HEK293 (cell line): ENCODE data around the gene ZNF786.

Experiments
- CTCF ChIA-PET: fragments of 350-600 bp; formaldehyde crosslinking; extraction: SDS; loops from one replicate; lab custom pipeline; 2021; ENCODE audit warnings: antibody characterized with exemption; lab: Yijun Ruan, JAX
- POLR2A ChIA-PET: fragments of 300-600 bp; formaldehyde crosslinking; extraction: SDS; loops from one replicate; lab custom pipeline; 2020; ENCODE audit warnings: antibody characterized with exemption, inconsistent platforms; lab: Yijun Ruan, JAX
- H3K27ac ChIP-seq: fragments of 200-500 bp; sonication (Bioruptor generic); 2 replicates; pipeline ENCODE4 v1.5.1; 2014; ENCODE audit warnings: low read depth, low read length, control low read depth, inconsistent platforms; ENCODE audit errors: extremely low read depth
- H3K36me3 ChIP-seq, 2 experiments: fragments of 200-500 bp in 1 of 2; sonication (Bioruptor generic) in 1 of 2; 1 replicate in 1 of 2; 2 replicates in 1 of 2; pipeline ENCODE4 v1.5.1; 2014 to 2017; ENCODE audit warnings: inconsistent platforms in 2 of 2, low read length in 2 of 2; ENCODE audit not compliant: control insufficient read depth in 2 of 2, insufficient read depth in 1 of 2
- H3K4me1 ChIP-seq: fragments of 200-500 bp; sonication (Bioruptor generic); 2 replicates; pipeline ENCODE4 v1.5.1; 2014; ENCODE audit warnings: mild to moderate bottlenecking, low read length, inconsistent platforms; ENCODE audit not compliant: control insufficient read depth, insufficient read depth
- H3K4me3 ChIP-seq: 2 replicates; pipeline ENCODE4 v1.5.1; 2011; ENCODE audit warnings: low read depth, mild to moderate bottlenecking, control low read depth, low read length, moderate library complexity
- H3K9me3 ChIP-seq: fragments of 200-500 bp; sonication (Bioruptor generic); 2 replicates; pipeline ENCODE4 v1.5.1; 2014; ENCODE audit warnings: low read depth, low read length, inconsistent platforms; ENCODE audit not compliant: control insufficient read depth, insufficient read depth
- EGR2 ChIP-seq: fragments of 450-650 bp; formaldehyde crosslinking; IDR thresholded peaks from 2 replicates; pipeline ENCODE4 v1.5.1; 2016; ENCODE audit warnings: low read depth, missing biosample characterization, missing genetic modification characterization
- MZF1 ChIP-seq: fragments of 450-650 bp; formaldehyde crosslinking; IDR thresholded peaks from 2 replicates; pipeline ENCODE4 v1.5.1; 2017; ENCODE audit warnings: missing biosample characterization, missing genetic modification characterization, borderline replicate concordance
- PRDM2 ChIP-seq: fragments of 450-650 bp; formaldehyde crosslinking; IDR thresholded peaks from 2 replicates; pipeline ENCODE4 v1.5.1; 2016; ENCODE audit warnings: missing biosample characterization, missing genetic modification characterization, borderline replicate concordance
- SP2 ChIP-seq: fragments of 450-650 bp; formaldehyde crosslinking; IDR thresholded peaks from 2 replicates; pipeline ENCODE4 v1.5.1; 2016; ENCODE audit warnings: missing biosample characterization, missing genetic modification characterization
- ZEB2 ChIP-seq: fragments of 450-650 bp; formaldehyde crosslinking; IDR thresholded peaks from 2 replicates; pipeline ENCODE4 v1.5.1; 2016; ENCODE audit warnings: missing biosample characterization, missing genetic modification characterization
- ZNF155 ChIP-seq: fragments of 450-650 bp; formaldehyde crosslinking; IDR thresholded peaks from 2 replicates; pipeline ENCODE4 v1.5.1; 2016; ENCODE audit warnings: missing biosample characterization, missing genetic modification characterization
- ZNF211 ChIP-seq: fragments of 450-650 bp; formaldehyde crosslinking; IDR thresholded peaks from 2 replicates; pipeline ENCODE4 v1.5.1; 2016; ENCODE audit warnings: low read depth, missing biosample characterization, missing genetic modification characterization
- ZNF23 ChIP-seq: fragments of 450-650 bp; formaldehyde crosslinking; IDR thresholded peaks from 2 replicates; pipeline ENCODE4 v1.5.1; 2016; ENCODE audit warnings: missing biosample characterization, missing genetic modification characterization, borderline replicate concordance
- ZNF266 ChIP-seq: fragments of 450-650 bp; formaldehyde crosslinking; IDR thresholded peaks from 2 replicates; pipeline ENCODE4 v1.5.1; 2016; ENCODE audit warnings: missing biosample characterization, missing genetic modification characterization, low read depth
- ZNF341 ChIP-seq: fragments of 450-650 bp; formaldehyde crosslinking; IDR thresholded peaks from 2 replicates; pipeline ENCODE4; 2016; ENCODE audit warnings: low read depth, missing biosample characterization, missing genetic modification characterization
- ZNF416 ChIP-seq: fragments of 450-650 bp; formaldehyde crosslinking; IDR thresholded peaks from 2 replicates; pipeline ENCODE4 v1.5.1; 2016; ENCODE audit warnings: missing biosample characterization, missing genetic modification characterization
- ZNF544 ChIP-seq: fragments of 450-650 bp; formaldehyde crosslinking; IDR thresholded peaks from 2 replicates; pipeline ENCODE4 v1.5.0; 2017; ENCODE audit warnings: missing biosample characterization, missing genetic modification characterization
- ZNF548 ChIP-seq: fragments of 450-650 bp; formaldehyde crosslinking; IDR thresholded peaks from 2 replicates; pipeline ENCODE4 v1.5.1; 2016; ENCODE audit warnings: missing biosample characterization, missing genetic modification characterization
- ZNF585B ChIP-seq: fragments of 450-650 bp; formaldehyde crosslinking; IDR thresholded peaks from 2 replicates; pipeline ENCODE4 v1.5.1; 2016; ENCODE audit warnings: missing biosample characterization, missing genetic modification characterization
- ZNF610 ChIP-seq: fragments of 450-650 bp; formaldehyde crosslinking; IDR thresholded peaks from 2 replicates; pipeline ENCODE4 v1.5.1; 2016; ENCODE audit warnings: missing biosample characterization, missing genetic modification characterization, borderline replicate concordance
- ZNF747 ChIP-seq: fragments of 450-650 bp; formaldehyde crosslinking; IDR thresholded peaks from 2 replicates; pipeline ENCODE4 v1.5.1; 2016; ENCODE audit warnings: missing biosample characterization, missing genetic modification characterization
- ZNF76 ChIP-seq: fragments of 450-650 bp; formaldehyde crosslinking; IDR thresholded peaks from 2 replicates; pipeline ENCODE4; 2016; ENCODE audit warnings: low read depth, missing biosample characterization, missing genetic modification characterization, borderline replicate concordance
- ZNF843 ChIP-seq: fragments of 450-650 bp; formaldehyde crosslinking; IDR thresholded peaks from 2 replicates; pipeline ENCODE4 v1.5.1; 2016; ENCODE audit warnings: missing biosample characterization, missing genetic modification characterization
- TF ChIP-seq, protein P1 (sequence below): fragments of 450-650 bp; formaldehyde crosslinking; IDR thresholded peaks from 2 replicates; pipeline ENCODE4 v1.5.1; 2016; ENCODE audit warnings: missing biosample characterization, missing genetic modification characterization
- TF ChIP-seq, protein P2 (sequence below): fragments of 450-650 bp; formaldehyde crosslinking; IDR thresholded peaks from 2 replicates; pipeline ENCODE4 v1.5.1; 2017; ENCODE audit warnings: missing biosample characterization, missing genetic modification characterization

The ZNF786 gene

DNA sequence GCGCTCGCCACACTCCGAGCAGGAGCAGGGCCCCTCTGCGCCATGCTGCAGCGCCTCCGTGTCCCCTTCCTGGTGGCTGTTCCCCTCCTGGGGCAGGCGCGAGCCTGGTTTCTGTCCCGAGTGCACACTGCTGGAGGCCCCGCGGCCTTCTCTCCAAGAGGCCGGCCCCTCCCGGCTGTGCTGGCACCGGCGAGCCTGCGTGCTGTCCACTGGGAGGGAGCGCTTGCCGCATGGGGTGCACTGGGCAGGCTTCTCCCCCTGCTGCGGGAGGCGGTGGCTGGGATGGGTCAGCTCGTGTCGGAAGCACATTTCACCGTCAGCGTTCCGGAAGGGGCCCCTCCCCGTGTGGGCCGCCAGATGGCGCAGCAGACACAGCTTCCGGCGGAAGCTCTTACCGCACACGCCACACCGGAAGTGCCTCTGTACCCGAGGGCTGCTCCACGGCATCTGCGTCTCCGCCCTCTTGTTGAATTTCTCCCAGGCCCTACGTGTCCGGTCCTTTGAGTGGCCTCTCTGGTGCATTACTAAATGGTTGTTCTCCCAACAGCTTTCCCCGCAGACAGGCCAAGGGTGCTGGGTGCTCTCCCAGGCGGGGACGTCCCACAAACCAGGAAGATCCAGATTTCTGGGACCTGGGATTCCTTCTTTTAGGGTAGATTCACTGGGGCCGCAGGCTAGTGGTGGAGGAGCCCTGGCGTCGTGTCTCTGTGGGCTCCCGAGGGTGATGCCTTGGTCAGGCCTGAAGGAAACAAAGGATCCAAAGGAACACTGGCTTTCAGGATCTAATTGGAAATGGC, 18.7 kb downstream of the ZNF786 start:
- no peak overlapping the region for H3K27ac ChIP-seq
- peaks cover 4 to 60% of the 10 kb centered on the region in 2 experiments; a peak in 2 of 3 replicates for H3K36me3 ChIP-seq
- no peaks in the 10 kb centered on the region for H3K9me3 ChIP-seq
- H3K4me3 ChIP-seq: no peak overlapping the region
- TF ChIP-seq ZNF747 (tag by site-specific recombination) (no peak), ZNF610 (no peak), ZNF23 (tag by site-specific recombination) (no peak), ZNF155 (tag by site-specific recombination) (no peak), MZF1 (tag by site-specific recombination) (no peak), ZNF843 (no peak), ZNF341 (tag by site-specific recombination) (no peak), ZNF585B (no peak), ZNF211 (tag by site-specific recombination) (no peak), ZNF76 (tag by site-specific recombination) (no peak), ZNF548 (tag by site-specific recombination) (no peak)
- TF ChIP-seq, protein P1, sequence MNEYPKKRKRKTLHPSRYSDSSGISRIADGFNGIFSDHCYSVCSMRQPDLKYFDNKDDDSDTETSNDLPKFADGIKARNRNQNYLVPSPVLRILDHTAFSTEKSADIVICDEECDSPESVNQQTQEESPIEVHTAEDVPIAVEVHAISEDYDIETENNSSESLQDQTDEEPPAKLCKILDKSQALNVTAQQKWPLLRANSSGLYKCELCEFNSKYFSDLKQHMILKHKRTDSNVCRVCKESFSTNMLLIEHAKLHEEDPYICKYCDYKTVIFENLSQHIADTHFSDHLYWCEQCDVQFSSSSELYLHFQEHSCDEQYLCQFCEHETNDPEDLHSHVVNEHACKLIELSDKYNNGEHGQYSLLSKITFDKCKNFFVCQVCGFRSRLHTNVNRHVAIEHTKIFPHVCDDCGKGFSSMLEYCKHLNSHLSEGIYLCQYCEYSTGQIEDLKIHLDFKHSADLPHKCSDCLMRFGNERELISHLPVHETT: no peak
- H3K4me1 ChIP-seq: no peaks in the 10 kb centered on the region
- POLR2A ChIA-PET: no interaction called here
- CTCF ChIA-PET: interaction anchor here (1.4 kb wide), 1 partner anchor 17 kb away, joined by 3 read pairs; no protein-coding TSS in a partner anchor

- no peak overlapping the region for H3K27ac ChIP-seq
- peaks cover 4 to 57% of the 10 kb centered on the region in 2 experiments; a peak in 2 of 3 replicates for H3K36me3 ChIP-seq
- ChIA-PET CTCF (no interaction called here), POLR2A (no interaction called here)
- H3K9me3 ChIP-seq: no peaks in the 10 kb centered on the region
- no peak overlapping the region for H3K4me3 ChIP-seq
- no peak for TF ChIP-seq EGR2 (tag by site-specific recombination)
- TF ChIP-seq, protein P2, sequence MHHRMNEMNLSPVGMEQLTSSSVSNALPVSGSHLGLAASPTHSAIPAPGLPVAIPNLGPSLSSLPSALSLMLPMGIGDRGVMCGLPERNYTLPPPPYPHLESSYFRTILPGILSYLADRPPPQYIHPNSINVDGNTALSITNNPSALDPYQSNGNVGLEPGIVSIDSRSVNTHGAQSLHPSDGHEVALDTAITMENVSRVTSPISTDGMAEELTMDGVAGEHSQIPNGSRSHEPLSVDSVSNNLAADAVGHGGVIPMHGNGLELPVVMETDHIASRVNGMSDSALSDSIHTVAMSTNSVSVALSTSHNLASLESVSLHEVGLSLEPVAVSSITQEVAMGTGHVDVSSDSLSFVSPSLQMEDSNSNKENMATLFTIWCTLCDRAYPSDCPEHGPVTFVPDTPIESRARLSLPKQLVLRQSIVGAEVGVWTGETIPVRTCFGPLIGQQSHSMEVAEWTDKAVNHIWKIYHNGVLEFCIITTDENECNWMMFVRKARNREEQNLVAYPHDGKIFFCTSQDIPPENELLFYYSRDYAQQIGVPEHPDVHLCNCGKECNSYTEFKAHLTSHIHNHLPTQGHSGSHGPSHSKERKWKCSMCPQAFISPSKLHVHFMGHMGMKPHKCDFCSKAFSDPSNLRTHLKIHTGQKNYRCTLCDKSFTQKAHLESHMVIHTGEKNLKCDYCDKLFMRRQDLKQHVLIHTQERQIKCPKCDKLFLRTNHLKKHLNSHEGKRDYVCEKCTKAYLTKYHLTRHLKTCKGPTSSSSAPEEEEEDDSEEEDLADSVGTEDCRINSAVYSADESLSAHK: no peak
- TF ChIP-seq PRDM2 (tag by site-specific recombination): no peak
- no peak for TF ChIP-seq ZNF544 (tag by site-specific recombination)
- no peak for TF ChIP-seq SP2 (tag by site-specific recombination)
- TF ChIP-seq ZEB2 (tag by site-specific recombination): no peak
- TF ChIP-seq ZNF155 (tag by site-specific recombination): no peak
- TF ChIP-seq ZNF266: no peak
- TF ChIP-seq ZNF416 (tag by site-specific recombination): no peak
- H3K4me1 ChIP-seq: no peaks in the 10 kb centered on the region
Measured at GRCh38 chr7:149071182-149071635, 19.3 kb downstream of the ZNF786 start.
